D721Med (cell line): ENCODE data around the gene SLC35F4.

Experiments used
- DNase-seq: peaks from one replicate; pipeline ENCODE4 v3.0.0; 2011; ENCODE audit warnings: low spot score; ENCODE audit not compliant: insufficient read length
- FAIRE-seq: peaks from 2 replicates; lab custom pipeline; 2011; peaks lifted over from hg19 to GRCh38; lab: Jason Lieb, UNC
- TF ChIP-seq, protein P1 (sequence below): IDR thresholded peaks from 2 replicates; pipeline ENCODE4 v1.5.1; 2012; ENCODE audit warnings: mild to moderate bottlenecking, control low read depth; ENCODE audit not compliant: insufficient read depth; ENCODE audit errors: missing control alignments

The SLC35F4 gene

DNA sequence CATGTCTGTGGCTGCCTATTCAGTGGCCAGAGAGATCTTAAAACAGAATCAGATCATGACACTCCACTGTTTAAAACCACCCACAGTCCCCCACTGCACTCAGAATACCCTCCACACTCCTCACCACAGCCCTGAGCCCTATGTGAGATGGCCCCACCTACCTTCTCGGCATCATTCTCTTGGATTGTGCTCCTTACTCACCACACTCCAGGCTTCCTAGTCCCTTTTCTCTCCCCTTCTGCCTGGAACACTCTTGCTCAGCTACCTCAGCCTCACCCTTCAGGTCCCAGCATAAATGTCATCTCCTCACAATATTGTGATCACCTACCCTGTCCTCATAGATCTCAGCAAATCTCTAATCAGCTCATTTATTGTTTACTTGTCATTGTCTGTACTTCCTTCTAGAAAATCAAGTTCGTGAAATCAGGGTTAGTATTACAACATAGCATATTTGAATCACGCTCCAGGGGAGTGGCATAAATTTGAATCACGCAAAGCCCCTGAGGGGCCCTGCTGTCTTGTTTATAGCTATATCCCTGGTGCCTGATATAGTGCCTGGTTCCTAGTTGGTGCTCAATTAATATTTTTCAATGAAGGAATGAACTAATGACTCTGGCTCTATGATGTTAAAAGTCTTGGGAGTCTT lies 42.8 kb downstream of the SLC35F4 start:
- FAIRE-seq (no peak), DNase-seq (no peak)
- TF ChIP-seq, protein P1, sequence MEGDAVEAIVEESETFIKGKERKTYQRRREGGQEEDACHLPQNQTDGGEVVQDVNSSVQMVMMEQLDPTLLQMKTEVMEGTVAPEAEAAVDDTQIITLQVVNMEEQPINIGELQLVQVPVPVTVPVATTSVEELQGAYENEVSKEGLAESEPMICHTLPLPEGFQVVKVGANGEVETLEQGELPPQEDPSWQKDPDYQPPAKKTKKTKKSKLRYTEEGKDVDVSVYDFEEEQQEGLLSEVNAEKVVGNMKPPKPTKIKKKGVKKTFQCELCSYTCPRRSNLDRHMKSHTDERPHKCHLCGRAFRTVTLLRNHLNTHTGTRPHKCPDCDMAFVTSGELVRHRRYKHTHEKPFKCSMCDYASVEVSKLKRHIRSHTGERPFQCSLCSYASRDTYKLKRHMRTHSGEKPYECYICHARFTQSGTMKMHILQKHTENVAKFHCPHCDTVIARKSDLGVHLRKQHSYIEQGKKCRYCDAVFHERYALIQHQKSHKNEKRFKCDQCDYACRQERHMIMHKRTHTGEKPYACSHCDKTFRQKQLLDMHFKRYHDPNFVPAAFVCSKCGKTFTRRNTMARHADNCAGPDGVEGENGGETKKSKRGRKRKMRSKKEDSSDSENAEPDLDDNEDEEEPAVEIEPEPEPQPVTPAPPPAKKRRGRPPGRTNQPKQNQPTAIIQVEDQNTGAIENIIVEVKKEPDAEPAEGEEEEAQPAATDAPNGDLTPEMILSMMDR: no peak

DNA sequence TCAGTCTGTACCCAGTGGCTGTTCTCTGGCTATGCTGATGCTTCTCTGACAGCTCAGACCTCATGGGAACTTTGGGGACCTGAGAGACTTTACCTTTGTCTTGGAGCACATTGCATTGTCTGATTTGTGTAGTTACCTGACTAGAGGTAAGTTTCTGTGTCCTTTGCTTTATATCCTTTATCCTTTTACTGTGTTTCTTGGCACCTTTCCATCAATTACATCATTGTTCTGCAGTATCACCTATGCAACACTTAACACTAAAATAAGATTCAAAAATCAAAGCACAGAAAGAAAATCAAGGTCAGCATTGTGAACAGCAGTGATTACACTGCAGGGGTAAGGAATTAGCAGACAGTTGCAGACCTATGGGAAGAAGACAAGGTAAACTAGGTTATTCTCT lies 43.8 kb downstream of the SLC35F4 start:
- DNase-seq: no peak
- TF ChIP-seq, protein P1: no peak
- no peak for FAIRE-seq

DNA sequence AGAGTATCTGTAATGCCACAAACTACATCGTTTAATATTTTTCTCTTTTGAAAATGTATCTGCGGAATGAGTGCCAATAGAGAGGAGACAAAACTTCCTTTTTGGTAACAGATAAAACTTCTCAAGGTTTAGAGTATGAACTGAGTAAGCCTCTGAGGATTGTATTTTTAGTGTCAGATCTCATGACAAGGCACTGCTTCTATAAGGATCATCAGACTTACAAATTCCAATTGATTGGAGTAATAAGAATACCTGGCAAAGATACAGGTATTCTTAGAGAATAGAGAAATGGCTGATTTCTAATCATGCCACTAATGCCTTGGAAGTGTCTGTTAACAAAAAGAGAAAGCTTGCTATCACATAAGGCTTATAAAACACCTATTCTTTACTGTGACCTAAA lies 45.3 kb downstream of the SLC35F4 start:
- DNase-seq (no peak), FAIRE-seq (no peak)
- TF ChIP-seq, protein P1: no peak

DNA sequence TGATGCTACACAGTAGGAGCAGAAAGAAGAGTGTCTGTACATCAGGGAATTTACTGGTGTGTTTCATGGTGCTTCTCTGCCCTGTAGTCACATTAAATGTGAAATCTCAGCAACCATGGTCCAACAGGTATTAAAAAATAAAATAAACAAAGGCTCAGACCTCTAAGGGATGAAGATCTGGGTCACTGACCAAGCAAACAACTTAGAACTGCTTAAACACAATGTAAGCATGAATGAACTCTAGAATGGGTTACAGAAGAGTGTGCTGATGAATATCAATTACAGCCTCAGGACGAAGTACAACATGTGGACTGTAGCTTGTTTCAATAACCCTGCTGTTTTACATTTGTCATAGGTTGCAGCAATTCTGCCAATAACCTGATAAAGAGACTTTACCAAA lies 47.4 kb downstream of the SLC35F4 start:
- TF ChIP-seq, protein P1: no peak
- DNase-seq (no peak), FAIRE-seq (no peak)

DNA sequence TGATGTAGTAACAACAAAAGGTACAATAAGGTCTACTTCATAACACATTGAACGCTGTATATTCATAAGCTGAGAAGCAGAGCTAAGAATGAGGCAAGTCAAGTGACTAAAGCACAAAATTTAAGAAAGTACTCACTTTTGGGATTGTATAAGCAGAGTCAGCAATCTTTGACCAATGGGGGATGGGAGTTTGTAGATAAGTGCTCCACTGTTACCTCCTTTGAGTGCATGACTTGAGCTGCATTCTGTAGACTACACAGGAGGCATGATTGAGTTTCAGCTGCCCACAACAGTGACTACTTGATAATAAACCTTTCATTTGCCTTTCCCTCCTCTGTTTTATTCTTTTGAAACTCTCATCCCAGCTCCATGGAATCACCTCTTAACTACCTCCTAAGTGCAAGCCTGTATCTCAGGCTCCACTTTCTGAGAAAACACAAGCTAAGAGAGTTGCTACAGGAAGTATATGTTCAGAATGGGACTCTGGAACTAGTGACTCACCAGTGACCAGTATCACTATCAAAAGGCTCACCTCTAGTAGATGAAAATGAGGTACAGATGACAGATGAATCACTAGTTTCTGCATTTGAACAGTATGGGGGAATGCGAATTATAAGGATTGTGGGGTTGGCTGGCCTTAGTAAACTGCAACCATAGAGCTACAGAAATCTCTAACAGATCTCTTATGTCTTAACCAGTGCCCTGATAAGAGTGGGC lies 49.2 kb downstream of the SLC35F4 start:
- FAIRE-seq (no peak), DNase-seq (no peak)
- TF ChIP-seq, protein P1: no peak

DNA sequence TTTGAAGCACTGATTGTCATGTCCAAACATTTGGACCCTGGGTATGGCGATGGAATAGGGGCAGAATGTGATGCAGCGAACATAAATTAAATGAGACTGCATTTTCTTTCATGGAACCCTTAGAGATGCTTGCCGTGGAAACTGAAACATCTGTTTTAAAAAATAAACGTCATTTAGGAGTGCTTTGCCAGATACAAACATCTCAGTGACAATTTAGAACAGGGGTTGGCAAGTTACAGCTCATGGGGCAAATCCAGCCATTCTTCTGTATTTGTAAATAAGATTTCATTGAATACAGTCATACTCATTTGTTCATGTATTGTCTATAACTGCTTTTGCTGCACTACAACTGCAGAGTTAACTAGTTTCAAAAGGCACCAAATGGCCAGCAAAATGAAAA lies 51.2 kb downstream of the SLC35F4 start:
- no peak for FAIRE-seq
- DNase-seq: no peak
- TF ChIP-seq, protein P1: no peak

DNA sequence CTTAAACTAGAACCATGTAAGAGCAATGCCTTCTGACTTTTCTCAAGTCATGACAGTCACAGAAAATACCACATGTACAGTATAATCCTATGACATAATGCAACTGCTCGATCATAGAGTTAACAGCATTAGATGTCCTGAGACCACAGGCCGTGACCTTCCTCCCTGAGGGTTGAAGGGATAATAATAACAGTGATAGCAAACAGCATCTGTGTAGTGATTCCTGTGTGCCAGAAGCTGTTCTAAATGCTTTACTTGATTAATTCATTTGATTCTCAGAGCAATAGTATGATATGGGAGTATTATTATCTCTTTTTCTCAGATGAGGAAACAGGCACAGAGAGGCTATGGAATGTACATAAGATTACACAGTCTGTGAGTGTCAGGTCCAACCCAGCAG lies 53.2 kb downstream of the SLC35F4 start:
- TF ChIP-seq, protein P1: no peak
- DNase-seq: no peak
- FAIRE-seq: no peak
